Kidney (tissue), 14 donors: ENCODE data around the gene ANKZF1. TPM values are rescaled to one million over a fixed set of nuclear protein-coding genes. Genes with fewer than 3 reads are reported as not detected.

Source experiments
- DNase-seq, 5 donors: peaks; one replicate each; pipeline ENCODE4 v3.0.0-alpha.2; 2013 to 2020
- FAIRE-seq: peaks from 2 replicates; lab custom pipeline; 2012; peaks lifted over from hg19 to GRCh38; lab: Jason Lieb, UNC
- H3K27ac ChIP-seq, 2 donors: one replicate each; pipeline ENCODE4 v1.7.0; 2013; ENCODE audit warnings: low read depth in 2 of 2, low read length in 2 of 2, inconsistent platforms in 1 of 2
- H3K27me3 ChIP-seq: one replicate; pipeline ENCODE4 v1.7.1; 2013; ENCODE audit warnings: low read length, inconsistent platforms; ENCODE audit not compliant: control insufficient read depth, insufficient read depth
- H3K36me3 ChIP-seq, 3 donors: one replicate each; pipeline versions ENCODE4 v1.7.0 to v1.7.1; 2013; ENCODE audit warnings: low read length in 3 of 3, control low read depth in 1 of 3, inconsistent platforms in 1 of 3; ENCODE audit not compliant: insufficient read depth in 3 of 3, control insufficient read depth in 2 of 3
- H3K4me1 ChIP-seq, 3 donors: one replicate each; pipeline versions ENCODE4 v1.7.0 to v1.7.1; 2013; ENCODE audit warnings: low read length in 3 of 3, inconsistent platforms in 1 of 3, low read depth in 1 of 3; ENCODE audit not compliant: control insufficient read depth in 2 of 3, insufficient read depth in 2 of 3
- H3K4me3 ChIP-seq, 3 donors: one replicate each; pipeline versions ENCODE4 v1.7.0 to v1.8.1; 2013; ENCODE audit warnings: low read length in 3 of 3, control low read depth in 1 of 3, inconsistent platforms in 1 of 3
- H3K9ac ChIP-seq, 3 donors: one replicate each; pipeline versions ENCODE4 v1.7.0 to v1.7.1; 2013; ENCODE audit warnings: low read length in 3 of 3, control low read depth in 1 of 3, inconsistent platforms in 1 of 3
- H3K9me3 ChIP-seq, 3 donors: one replicate each; pipeline versions ENCODE4 v1.7.0 to v1.7.1; 2013; ENCODE audit warnings: low read length in 3 of 3, control low read depth in 1 of 3, inconsistent platforms in 1 of 3; ENCODE audit not compliant: control insufficient read depth in 2 of 3, insufficient read depth in 1 of 3
- intact Hi-C: fragments of 100-400 bp; cut with DNase I; formaldehyde crosslinking; loops from one replicate; pipeline ENCODE4 v1.11.1; 2022
- polyA plus RNA-seq: library from polyadenylated mRNA; stranded (reverse); fragments of 350-450 nt; fragmentation: Illumina TruSeq; extraction: RNeasy Lipid Tissue Mini Kit (QIAGEN cat#74804); gene quantifications from one replicate; pipeline ENCODE4 v1.2.3, GENCODE V29; 2014; ENCODE audit warnings: low read depth, low replicate concordance; ENCODE audit not compliant: insufficient read depth
- total RNA-seq: library from RNA; stranded (reverse); fragmentation: NEBNext Ultra II Directional; extraction: Animal tissue kit (Norgen Biotek cat#: 25700); gene quantifications from one replicate; pipeline ENCODE4 v1.2.1, GENCODE V29; 2021
- TF ChIP-seq, protein P1 (sequence below): IDR thresholded peaks from 3 replicates; pipeline ENCODE4 v1.5.1; 2012; ENCODE audit warnings: mild to moderate bottlenecking, moderate library complexity, borderline replicate concordance; ENCODE audit not compliant: insufficient read depth; ENCODE audit errors: extremely low read depth
- donor health status: control.
- donor health status: control.
- donor health status: control.
- donor health status: control.
- donor health status: control.
- donor health status: DM: yes; HTN: yes; CAD: no.
- donor health status: Normal renal cell carcinoma (clear cell type).

The ANKZF1 gene
- total and polyA plus RNA-seq, 2 donors from 2014 or later: 26.6 to 48.9 TPM

- TF ChIP-seq, protein P1, sequence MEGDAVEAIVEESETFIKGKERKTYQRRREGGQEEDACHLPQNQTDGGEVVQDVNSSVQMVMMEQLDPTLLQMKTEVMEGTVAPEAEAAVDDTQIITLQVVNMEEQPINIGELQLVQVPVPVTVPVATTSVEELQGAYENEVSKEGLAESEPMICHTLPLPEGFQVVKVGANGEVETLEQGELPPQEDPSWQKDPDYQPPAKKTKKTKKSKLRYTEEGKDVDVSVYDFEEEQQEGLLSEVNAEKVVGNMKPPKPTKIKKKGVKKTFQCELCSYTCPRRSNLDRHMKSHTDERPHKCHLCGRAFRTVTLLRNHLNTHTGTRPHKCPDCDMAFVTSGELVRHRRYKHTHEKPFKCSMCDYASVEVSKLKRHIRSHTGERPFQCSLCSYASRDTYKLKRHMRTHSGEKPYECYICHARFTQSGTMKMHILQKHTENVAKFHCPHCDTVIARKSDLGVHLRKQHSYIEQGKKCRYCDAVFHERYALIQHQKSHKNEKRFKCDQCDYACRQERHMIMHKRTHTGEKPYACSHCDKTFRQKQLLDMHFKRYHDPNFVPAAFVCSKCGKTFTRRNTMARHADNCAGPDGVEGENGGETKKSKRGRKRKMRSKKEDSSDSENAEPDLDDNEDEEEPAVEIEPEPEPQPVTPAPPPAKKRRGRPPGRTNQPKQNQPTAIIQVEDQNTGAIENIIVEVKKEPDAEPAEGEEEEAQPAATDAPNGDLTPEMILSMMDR: no peak
- peaks cover 0 to 5% (median 2%) of the 10 kb centered on the region in 3 donors for H3K4me1 ChIP-seq
- no peaks in the 10 kb centered on the region for H3K27me3 ChIP-seq
- no peak overlapping the region for H3K9ac ChIP-seq
- DNase-seq (no peak), FAIRE-seq (no peak)
- intact Hi-C loops: no loop called here
- H3K27ac ChIP-seq: no peak overlapping the region
- no peak overlapping the region for H3K4me3 ChIP-seq
- H3K9me3 ChIP-seq: no peaks in the 10 kb centered on the region
- no peaks in the 10 kb centered on the region for H3K36me3 ChIP-seq
These were observed 37.3 kb downstream of the ANKZF1 start for GRCh38 chr2:219266886-219267285.

- Histone ChIP-seq H3K9me3 (no peaks in the 10 kb centered on the region), H3K27me3 (no peaks in the 10 kb centered on the region)
- no peak for FAIRE-seq
These were observed 38.7 kb downstream of the ANKZF1 start for GRCh38 chr2:219268294-219268693.

DNA sequence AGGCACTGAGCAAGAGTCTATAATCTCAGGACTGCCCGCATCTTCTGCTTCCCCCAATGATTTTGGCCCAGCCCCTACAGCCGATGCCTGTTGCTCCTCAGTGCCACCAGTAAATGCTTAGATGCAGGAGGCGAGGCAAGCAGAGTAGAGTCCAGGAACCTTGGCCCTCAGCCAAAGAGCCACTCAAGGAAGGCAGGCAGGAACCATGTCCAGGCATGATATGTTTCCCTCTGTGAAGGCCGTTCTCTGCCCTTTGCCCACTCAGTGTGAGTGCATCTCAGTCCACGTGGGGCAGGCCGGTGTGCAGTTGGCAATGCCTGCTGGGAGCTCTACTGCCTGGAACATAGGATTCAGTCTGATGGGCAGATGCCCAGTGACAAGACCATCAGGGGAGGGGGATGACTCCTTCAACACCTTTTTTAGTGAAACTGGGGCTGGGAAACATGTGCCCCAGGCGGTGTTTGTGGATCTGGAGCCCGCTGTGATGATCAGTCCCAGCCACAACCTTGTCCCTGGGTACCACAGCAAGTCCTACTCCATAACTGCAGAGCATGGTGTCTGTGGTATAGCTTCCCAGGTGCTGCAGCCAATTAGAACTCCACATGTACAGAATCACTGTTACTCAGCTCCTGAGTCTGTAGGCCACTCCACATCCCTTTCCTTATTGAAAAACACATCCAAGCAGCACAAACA, 39.9 kb downstream of the ANKZF1 start:
- H3K27ac ChIP-seq: peak overlapping the region in 1 of 2 donors; percentile 26
- no peaks in the 10 kb centered on the region for H3K9me3 ChIP-seq
- H3K36me3 ChIP-seq: no peaks in the 10 kb centered on the region
- H3K9ac ChIP-seq: no peak overlapping the region
- DNase-seq: peak; percentile 57 to 84 (median 64)
- FAIRE-seq: no peak
- H3K4me3 ChIP-seq: no peak overlapping the region
- TF ChIP-seq, protein P1: no peak
- no peaks in the 10 kb centered on the region for H3K27me3 ChIP-seq
- H3K4me1 ChIP-seq: peaks cover 0 to 11% (median 2%) of the 10 kb centered on the region in 3 donors
- intact Hi-C loops: no loop called here

More at GRCh38 chr2:219268294-219268693, 38.7 kb downstream of the ANKZF1 start:
- DNase-seq: peak in 1 of 5 donors; percentile 4
- Histone ChIP-seq H3K4me3 (no peak overlapping the region), H3K36me3 (no peaks in the 10 kb centered on the region), H3K27ac (no peak overlapping the region), H3K9ac (no peak overlapping the region), H3K4me1 (peaks cover 0 to 11% (median 2%) of the 10 kb centered on the region in 3 donors)
- intact Hi-C loops: no loop called here
- TF ChIP-seq, protein P1: no peak
